Colonic mucosa (tissue), 4 donors: ENCODE data around the gene ACTR3C. TPM values are rescaled to one million over a fixed set of nuclear protein-coding genes. Genes with fewer than 3 reads are reported as not detected.
"Not testable (repeated sequence)": the region's sequence is repeated elsewhere in the genome, so short reads cannot be mapped to it uniquely, and the experiment has no call there.

ENCODE experiments used
- DNase-seq: peaks from one replicate; pipeline ENCODE4 v3.0.0-alpha.2; 2020
- H3K27ac ChIP-seq: fragments of 200-600 bp; one replicate; pipeline ENCODE4 v1.8.0; 2021
- H3K27me3 ChIP-seq: fragments of 200-600 bp; one replicate; pipeline ENCODE4 v1.8.0; 2021
- H3K36me3 ChIP-seq: fragments of 200-600 bp; one replicate; pipeline ENCODE4 v1.8.0; 2021
- H3K4me1 ChIP-seq: fragments of 200-600 bp; one replicate; pipeline ENCODE4 v1.8.0; 2021; ENCODE audit warnings: mild to moderate bottlenecking
- H3K4me3 ChIP-seq: fragments of 200-600 bp; one replicate; pipeline ENCODE4 v1.8.0; 2021
- H3K9ac ChIP-seq, 2 donors: one replicate each; pipeline ENCODE4 v1.7.0; 2013; ENCODE audit warnings: control low read depth in 2 of 2, low read depth in 2 of 2, low read length in 2 of 2
- H3K9me3 ChIP-seq: fragments of 200-600 bp; one replicate; pipeline ENCODE4 v1.8.0; 2021
- intact Hi-C: fragments of 100-400 bp; cut with DNase I; formaldehyde crosslinking; loops from one replicate; pipeline ENCODE4 v1.14.1; 2022
- total RNA-seq, 2 donors: library from RNA; stranded (reverse); fragmentation: NEBNext Ultra II Directional in 1 of 2; extraction: Animal tissue kit (Norgen Biotek cat#: 25700) in 1 of 2; gene quantifications; one replicate each; pipeline ENCODE4 v1.2.1, GENCODE V29; 2021
- donor health status: healthy.
- donor health status: DM: no; HTN: no; CAD: no.
- donor health status: DM: no; HTN: no; CAD: no.

Gene ACTR3C
- total RNA-seq, 2 donors from 2014 or later, result 17.6 to 29.6 TPM

GRCh38 chr7:150220673-150221181 is 102.6 kb downstream of the ACTR3C start:
- H3K4me1 ChIP-seq, H3K36me3 ChIP-seq, H3K27me3 ChIP-seq, H3K9ac ChIP-seq, H3K9me3 ChIP-seq, intact Hi-C loops, H3K27ac ChIP-seq, DNase-seq, H3K4me3 ChIP-seq: not testable (repeated sequence)

GRCh38 chr7:150219941-150220658 is 103.2 kb downstream of the ACTR3C start:
- H3K9me3 ChIP-seq, H3K27ac ChIP-seq, intact Hi-C loops, DNase-seq, H3K27me3 ChIP-seq, H3K36me3 ChIP-seq, H3K4me1 ChIP-seq, H3K4me3 ChIP-seq, H3K9ac ChIP-seq: not testable (repeated sequence)

- H3K9ac ChIP-seq, DNase-seq, H3K27ac ChIP-seq, H3K9me3 ChIP-seq, H3K4me1 ChIP-seq, H3K36me3 ChIP-seq, H3K27me3 ChIP-seq, intact Hi-C loops, H3K4me3 ChIP-seq: not testable (repeated sequence)
These were observed 116.5 kb downstream of the ACTR3C start for GRCh38 chr7:150206848-150207247.

GRCh38 chr7:150205866-150206265 is 117.5 kb downstream of the ACTR3C start:
- DNase-seq, H3K4me1 ChIP-seq, H3K9me3 ChIP-seq, H3K9ac ChIP-seq, intact Hi-C loops, H3K27me3 ChIP-seq, H3K36me3 ChIP-seq, H3K27ac ChIP-seq, H3K4me3 ChIP-seq: not testable (repeated sequence)

- not testable (repeated sequence) for H3K4me3 ChIP-seq, H3K9me3 ChIP-seq
These were observed 118.8 kb downstream of the ACTR3C start for GRCh38 chr7:150204577-150204976.

GRCh38 chr7:150202894-150203293 is 120.5 kb downstream of the ACTR3C start:
- not testable (repeated sequence) for H3K9ac ChIP-seq

More at GRCh38 chr7:150204577-150204976, 118.8 kb downstream of the ACTR3C start:
- DNase-seq, H3K27ac ChIP-seq, intact Hi-C loops, H3K36me3 ChIP-seq, H3K4me1 ChIP-seq, H3K27me3 ChIP-seq, H3K9ac ChIP-seq: not testable (repeated sequence)

More at GRCh38 chr7:150202894-150203293, 120.5 kb downstream of the ACTR3C start:
- H3K9me3 ChIP-seq, H3K36me3 ChIP-seq, H3K4me3 ChIP-seq, H3K4me1 ChIP-seq, H3K27me3 ChIP-seq, DNase-seq, H3K27ac ChIP-seq, intact Hi-C loops: not testable (repeated sequence)

Other genes with a start within 250 kb of the ACTR3C start
- gene LRRC61, start 190 bp downstream of the ACTR3C start, total RNA-seq, result 10 to 100 TPM; 11.4 to 15.1 TPM
- gene RARRES2, start 18.1 kb upstream of the ACTR3C start, total RNA-seq, result 100 to 1,000 TPM in 1 of 2 donors, 10 to 100 TPM in 1; 86.7 to 122 TPM
- gene REPIN1, start 45.3 kb upstream of the ACTR3C start, total RNA-seq, result 100 to 1,000 TPM; 189 to 304 TPM
- 10 to 100 TPM; 11.0 to 11.3 TPM for gene ZNF775, start 55.8 kb upstream of the ACTR3C start, total RNA-seq
- 1 to 10 TPM; 3.4 to 4.5 TPM for gene GIMAP8, start 127.1 kb upstream of the ACTR3C start, total RNA-seq
- gene GIMAP7, start 191.3 kb upstream of the ACTR3C start, total RNA-seq, result 1 to 10 TPM; 4.8 to 5.6 TPM
- 10 to 100 TPM in 1 of 2 donors, 1 to 10 TPM in 1; 6.6 to 12.7 TPM for gene GIMAP4, start 243.8 kb upstream of the ACTR3C start, total RNA-seq